HG02870 (cell line): Measurements from ENCODE around the gene AP2B1.

Experiments
- ATAC-seq: cut with Tn5 transposase; IDR thresholded peaks from one replicate; pipeline ENCODE4 v1.9.1; 2021; ENCODE audit warnings: mild to moderate bottlenecking, moderate library complexity; ENCODE audit not compliant: unreplicated experiment

Gene AP2B1

DNA sequence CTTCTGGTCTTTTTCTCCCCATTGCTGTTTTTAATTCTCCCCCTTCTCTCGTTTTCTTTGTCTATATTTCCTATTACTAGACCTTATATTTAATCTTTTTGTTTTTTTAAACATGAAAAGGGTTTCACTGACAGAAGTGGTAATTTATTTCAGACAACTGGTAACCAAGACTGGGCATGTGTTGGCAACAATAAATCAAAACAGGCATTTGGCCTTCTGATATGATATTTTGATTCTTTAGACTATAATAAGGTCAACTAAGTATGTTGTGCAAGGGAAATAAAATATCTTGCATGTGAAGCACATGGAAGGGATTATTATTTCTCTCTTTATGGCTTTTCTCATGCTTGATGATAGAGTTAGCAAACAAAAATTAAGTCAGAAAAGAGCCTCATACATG is 34.6 kb downstream of the AP2B1 start:
- no peak for ATAC-seq

GRCh38 chr17:35627417-35627816 is 40.3 kb downstream of the AP2B1 start:
- no peak for ATAC-seq

GRCh38 chr17:35630530-35631148 is 43.5 kb downstream of the AP2B1 start:
- ATAC-seq: no peak

- ATAC-seq: no peak
These were observed 53.9 kb downstream of the AP2B1 start for GRCh38 chr17:35641032-35641431.

DNA sequence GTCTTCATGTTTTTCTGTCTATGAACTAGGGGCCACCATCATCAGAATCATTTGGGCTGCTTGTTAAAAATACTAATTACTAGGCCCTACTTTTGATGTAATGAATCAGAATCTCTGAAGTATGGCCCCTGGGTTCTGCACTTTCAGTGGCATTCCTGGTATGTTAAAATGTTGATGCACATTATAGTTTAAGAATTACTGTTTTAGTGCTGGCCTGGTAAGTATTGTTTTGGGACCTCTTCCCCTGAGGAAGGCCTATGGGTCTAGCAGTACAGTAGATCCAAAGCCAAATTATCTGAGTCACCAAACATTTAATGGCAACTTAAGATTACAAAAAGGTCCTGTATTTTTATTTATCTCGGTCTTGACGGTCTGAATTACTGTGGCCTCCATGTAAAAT is 58.8 kb downstream of the AP2B1 start:
- no peak for ATAC-seq

DNA sequence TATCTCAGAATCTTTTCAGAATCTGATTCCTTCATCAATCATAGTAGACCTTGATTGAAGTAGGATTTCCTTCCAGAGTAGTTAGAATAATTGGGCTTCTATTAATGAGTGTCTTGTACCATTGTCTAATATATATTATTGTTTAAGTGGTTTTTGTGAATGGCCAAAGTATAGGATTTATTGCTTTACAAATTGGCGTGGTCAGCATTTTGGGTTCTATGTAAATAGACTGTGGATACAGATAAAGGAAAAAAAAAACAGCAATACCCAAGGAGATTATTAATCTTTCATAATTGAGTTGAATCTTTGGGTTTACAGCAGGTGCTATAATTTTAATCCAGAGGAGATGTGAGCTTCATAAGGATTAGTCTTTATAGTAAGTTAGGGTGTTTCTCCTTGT is 64.3 kb downstream of the AP2B1 start:
- no peak for ATAC-seq

DNA sequence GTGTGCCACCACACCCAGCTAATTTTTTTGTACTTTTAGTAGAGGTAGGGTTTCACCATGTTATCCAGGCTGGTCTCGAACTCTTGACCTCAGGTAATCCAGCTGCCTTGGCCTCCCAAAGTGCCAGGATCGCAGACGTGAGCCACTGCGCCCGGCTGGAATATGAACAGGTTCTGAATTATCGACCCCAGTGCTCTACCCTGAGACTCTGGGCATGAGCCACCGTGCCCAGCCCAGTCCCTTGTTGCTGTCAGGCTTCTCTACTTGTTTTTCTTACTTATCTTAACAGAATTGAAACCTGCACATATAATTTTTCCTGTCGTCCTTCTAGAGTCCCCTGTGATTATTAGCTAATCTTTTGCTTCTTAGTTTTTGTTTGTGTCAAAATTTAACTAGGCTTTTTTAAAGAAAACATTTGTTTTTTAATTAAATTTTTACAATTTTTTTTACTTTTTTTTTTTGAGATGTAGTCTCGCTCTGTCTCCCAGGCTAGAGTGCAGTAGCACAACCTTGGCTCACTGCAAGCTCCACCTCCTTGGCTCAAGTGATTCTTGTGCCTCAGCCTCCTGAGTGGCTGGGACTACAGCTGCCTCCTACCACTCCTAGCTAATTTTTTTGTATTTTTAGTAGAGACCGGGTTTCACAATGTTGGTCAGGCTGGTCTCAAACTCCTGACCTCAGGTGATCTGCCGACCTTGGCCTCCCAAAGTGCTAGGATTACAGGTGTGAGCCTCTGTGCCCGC is 66.7 kb downstream of the AP2B1 start:
- ATAC-seq: no peak

GRCh38 chr17:35655303-35655702 is 68.2 kb downstream of the AP2B1 start:
- ATAC-seq: no peak

GRCh38 chr17:35660902-35661301 is 73.8 kb downstream of the AP2B1 start:
- no peak for ATAC-seq

- no peak for ATAC-seq
These were observed 77.6 kb downstream of the AP2B1 start for GRCh38 chr17:35664685-35665084.

- no peak for ATAC-seq
These were observed 78.5 kb downstream of the AP2B1 start for GRCh38 chr17:35665662-35666061.

GRCh38 chr17:35666070-35666469 is 78.9 kb downstream of the AP2B1 start:
- no peak for ATAC-seq

DNA sequence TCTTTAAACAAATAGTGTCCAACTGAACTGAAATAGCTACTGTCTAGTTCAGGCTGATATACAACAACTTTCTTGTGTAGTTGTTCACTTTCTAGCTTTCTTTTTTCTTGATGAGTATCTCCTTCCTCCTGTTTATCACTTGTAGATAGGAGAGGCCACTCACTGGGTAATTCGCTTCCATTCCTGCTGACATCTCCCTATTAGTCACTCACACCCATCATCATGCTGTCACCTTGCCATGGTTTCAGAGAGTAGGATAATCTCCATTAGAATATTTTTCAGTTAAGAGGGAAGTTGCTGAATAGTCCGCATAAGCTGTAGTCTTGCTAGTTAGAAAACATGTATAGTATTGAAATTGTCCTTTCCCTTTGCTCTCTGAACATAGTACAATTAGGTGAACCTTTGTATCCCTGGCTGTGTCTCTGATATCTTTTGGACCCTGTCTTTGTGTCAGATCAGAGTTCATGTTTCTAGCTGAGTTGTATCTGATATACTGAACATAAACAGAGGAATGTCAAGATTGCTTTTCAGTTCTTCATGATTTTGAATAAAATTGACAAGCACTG is 79.9 kb downstream of the AP2B1 start:
- no peak for ATAC-seq

- no peak for ATAC-seq
These were observed 81.7 kb downstream of the AP2B1 start for GRCh38 chr17:35668802-35669201.

- ATAC-seq: no peak
These were observed 87.4 kb downstream of the AP2B1 start for GRCh38 chr17:35674552-35674951.

- no peak for ATAC-seq
These were observed 89.3 kb downstream of the AP2B1 start for GRCh38 chr17:35676441-35676840.

DNA sequence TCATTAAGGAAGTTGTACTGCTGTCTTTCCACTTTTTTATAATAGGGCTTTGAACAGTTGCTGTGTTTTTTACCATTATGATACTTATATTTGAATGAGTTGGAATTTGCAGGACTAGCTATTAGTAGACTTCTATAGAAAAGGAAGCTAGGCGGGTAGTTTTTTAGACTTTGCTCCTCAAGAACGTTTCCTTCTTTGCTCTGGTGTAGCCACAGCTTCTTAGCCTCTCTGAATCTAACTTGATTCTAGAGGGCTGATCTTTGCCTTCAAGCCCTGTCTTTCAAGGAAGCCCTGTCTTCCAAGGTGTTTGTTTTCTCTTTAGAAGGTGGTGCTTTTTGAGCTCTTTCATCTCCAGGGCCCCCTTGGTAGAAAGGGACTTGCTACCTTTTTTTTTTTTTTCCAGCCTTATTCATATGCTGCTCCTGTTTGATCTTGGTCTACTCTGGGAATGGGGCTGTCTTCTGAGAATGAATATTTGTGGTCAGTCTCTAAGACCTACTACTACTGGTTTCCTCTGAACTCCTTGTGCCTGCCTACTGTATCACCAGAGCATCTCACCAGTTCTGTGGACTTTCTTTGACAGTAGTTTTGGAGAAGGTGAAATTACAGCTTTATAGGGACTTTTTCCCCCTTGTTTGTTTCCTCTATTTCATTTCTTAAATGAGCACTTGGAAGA is 92.0 kb downstream of the AP2B1 start:
- ATAC-seq: no peak

- no peak for ATAC-seq
These were observed 96.5 kb downstream of the AP2B1 start for GRCh38 chr17:35683591-35683990.

DNA sequence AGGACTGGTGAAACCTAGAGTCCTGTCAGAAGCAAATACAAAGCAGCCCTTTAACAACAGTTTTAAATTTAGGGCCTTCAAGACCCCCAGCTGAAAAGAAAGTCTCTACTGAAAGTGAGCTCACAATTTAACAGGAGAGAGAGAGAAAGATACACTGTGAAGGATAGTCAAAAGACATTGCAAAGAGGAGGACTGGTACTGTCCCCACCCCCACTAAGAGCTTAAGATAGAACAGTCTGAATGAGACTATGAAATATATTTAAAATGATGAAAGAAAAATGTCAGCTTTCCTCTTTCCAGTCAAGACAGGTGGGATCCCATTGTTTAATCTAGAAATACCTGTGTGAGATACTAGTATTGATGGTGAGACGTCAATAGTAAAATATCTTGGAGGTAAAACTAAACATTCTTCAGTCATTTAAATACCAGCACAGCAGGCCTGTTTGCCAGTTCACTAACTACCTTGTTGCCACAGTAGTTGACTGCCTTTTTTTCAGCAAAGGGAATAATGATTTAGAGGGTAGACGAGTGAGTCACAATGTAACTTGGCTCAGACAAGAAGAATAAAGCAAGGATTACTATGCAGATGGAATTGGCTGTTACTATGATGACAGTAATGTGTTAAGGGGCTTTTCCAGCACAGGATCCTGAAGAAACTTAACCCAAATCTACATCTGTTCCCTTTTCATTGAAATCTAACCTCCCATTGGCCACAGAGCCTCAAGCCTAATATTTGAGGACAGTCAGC is 97.1 kb downstream of the AP2B1 start:
- ATAC-seq: no peak

- ATAC-seq: no peak
These were observed 105.5 kb downstream of the AP2B1 start for GRCh38 chr17:35692512-35693210.

GRCh38 chr17:35693662-35694061 is 106.5 kb downstream of the AP2B1 start:
- no peak for ATAC-seq
